Liver (tissue), 9 donors: ENCODE results near the gene ULBP3. TPM values are rescaled to one million over a fixed set of nuclear protein-coding genes. Genes with fewer than 3 reads are reported as not detected.
"Not testable (repeated sequence)": the region's sequence is repeated elsewhere in the genome, so short reads cannot be mapped to it uniquely, and the experiment has no call there.

Experiments used
- DNase-seq: peaks from one replicate; pipeline ENCODE4 v3.0.0-alpha.2; 2017; ENCODE audit warnings: low spot score
- H3K27ac ChIP-seq, 2 donors: one replicate each; pipeline ENCODE4 v1.7.0; 2013; ENCODE audit warnings: inconsistent platforms in 2 of 2, low read length in 2 of 2, control low read depth in 1 of 2, low read depth in 1 of 2, mild to moderate bottlenecking in 1 of 2
- H3K27me3 ChIP-seq, 4 donors: one replicate each; pipeline versions ENCODE4 v1.6.1 to v1.7.0; 2013; ENCODE audit warnings: low read length in 3 of 4, inconsistent platforms in 1 of 4, mild to moderate bottlenecking in 1 of 4, moderate library complexity in 1 of 4; ENCODE audit not compliant: control insufficient read depth in 4 of 4, insufficient read depth in 4 of 4
- H3K36me3 ChIP-seq, 4 donors: one replicate each; pipeline versions ENCODE4 v1.6.1 to v1.7.0; 2013; ENCODE audit warnings: low read length in 3 of 4, mild to moderate bottlenecking in 3 of 4, low read depth in 1 of 4, moderate library complexity in 1 of 4; ENCODE audit not compliant: control insufficient read depth in 4 of 4, insufficient read depth in 3 of 4
- H3K4me1 ChIP-seq, 4 donors: one replicate each; pipeline versions ENCODE4 v1.6.1 to v1.7.0; 2013; ENCODE audit warnings: low read length in 3 of 4, mild to moderate bottlenecking in 3 of 4, moderate library complexity in 1 of 4; ENCODE audit not compliant: control insufficient read depth in 4 of 4, insufficient read depth in 4 of 4
- H3K4me3 ChIP-seq, 3 donors: one replicate each; pipeline versions ENCODE4 v1.6.1 to v1.7.0; 2013; ENCODE audit warnings: low read length in 3 of 3, control low read depth in 1 of 3, low read depth in 1 of 3, mild to moderate bottlenecking in 1 of 3
- H3K9ac ChIP-seq, 2 donors: one replicate each; pipeline ENCODE4 v1.7.0; 2013; ENCODE audit warnings: low read length in 2 of 2, mild to moderate bottlenecking in 2 of 2, moderate library complexity in 2 of 2, control low read depth in 1 of 2, low read depth in 1 of 2
- H3K9me3 ChIP-seq, 4 donors: one replicate each; pipeline versions ENCODE4 v1.6.1 to v1.7.0; 2013; ENCODE audit warnings: low read length in 3 of 4; ENCODE audit not compliant: control insufficient read depth in 4 of 4
- EGR1 ChIP-seq, 2 donors: IDR thresholded peaks; 2 replicates each; pipeline ENCODE4 v1.6.1; 2016 to 2018; ENCODE audit warnings: antibody characterized with exemption in 2 of 2, low read depth in 2 of 2
- FOXA1 ChIP-seq: IDR thresholded peaks from 2 replicates; pipeline ENCODE4 v1.6.1; 2016; ENCODE audit warnings: antibody characterized with exemption
- FOXA2 ChIP-seq: IDR thresholded peaks from 2 replicates; pipeline ENCODE4 v1.6.1; 2016; ENCODE audit warnings: antibody characterized with exemption
- GABPA ChIP-seq, 2 donors: IDR thresholded peaks in 1 of 2; conservative IDR thresholded peaks in 1 of 2; 2 replicates each; pipeline ENCODE4 v1.6.1; 2016; ENCODE audit warnings: antibody characterized with exemption in 2 of 2, mild to moderate bottlenecking in 1 of 2, moderate library complexity in 1 of 2
- HNF4A ChIP-seq, 2 donors: conservative IDR thresholded peaks; 2 replicates each; pipeline ENCODE4 v1.6.1; 2016; ENCODE audit warnings: antibody characterized with exemption in 2 of 2, mild to moderate bottlenecking in 2 of 2
- HNF4G ChIP-seq: IDR thresholded peaks from 2 replicates; pipeline ENCODE4 v1.6.1; 2016; ENCODE audit warnings: antibody characterized with exemption
- JUND ChIP-seq, 2 donors: IDR thresholded peaks; 2 replicates each; pipeline ENCODE4 v1.6.1; 2016; ENCODE audit warnings: antibody characterized with exemption in 2 of 2
- NR2F2 ChIP-seq: IDR thresholded peaks from 2 replicates; pipeline ENCODE4 v1.6.1; 2016; ENCODE audit warnings: antibody characterized with exemption
- RAD21 ChIP-seq, 2 donors: IDR thresholded peaks; 2 replicates each; pipeline ENCODE4 v1.6.1; 2016; ENCODE audit warnings: antibody characterized with exemption in 2 of 2, mild to moderate bottlenecking in 2 of 2
- RXRA ChIP-seq, 2 donors: IDR thresholded peaks; 2 replicates each; pipeline ENCODE4 v1.6.1; 2017 to 2018; ENCODE audit warnings: antibody characterized with exemption in 2 of 2, mild to moderate bottlenecking in 1 of 2
- SP1 ChIP-seq: IDR thresholded peaks from 2 replicates; pipeline ENCODE4 v1.6.1; 2018; ENCODE audit warnings: antibody characterized with exemption, mild to moderate bottlenecking
- TAF1 ChIP-seq: conservative IDR thresholded peaks from 2 replicates; pipeline ENCODE4 v1.6.1; 2016; ENCODE audit warnings: antibody characterized with exemption, mild to moderate bottlenecking
- YY1 ChIP-seq: IDR thresholded peaks from 2 replicates; pipeline ENCODE4 v1.6.1; 2016; ENCODE audit warnings: antibody characterized with exemption, mild to moderate bottlenecking
- WGBS: extraction: QIAGEN DNeasy Blood & Tissue Kit; methylation state at CpG from one replicate; pipeline ENCODE4 v1.1.7; 2013; 5-methylcytosine and 5-hydroxymethylcytosine counted together
- polyA plus RNA-seq, 2 donors: library from polyadenylated mRNA; stranded (reverse) in 1 of 2; unstranded in 1 of 2; fragments of 200-250 nt in 1 of 2; fragments of >200 nt in 1 of 2; fragmentation: Nextera tagmentation in 1 of 2; extraction: Ambion mirVana in 1 of 2; gene quantifications; one replicate each; pipeline versions ENCODE4 v1.2.1 to v1.2.3, GENCODE V29; 2013 to 2015
- total RNA-seq, 2 donors: library from RNA; depleted of rRNA; stranded (reverse); fragments of >200 nt; gene quantifications; one replicate each; pipeline ENCODE4 v1.2.3, GENCODE V29; 2014
- TF ChIP-seq, protein P1 (sequence below): IDR thresholded peaks from 2 replicates; pipeline ENCODE4 v1.6.1; 2016; ENCODE audit warnings: antibody characterized with exemption
- TF ChIP-seq, protein P2 (sequence below): IDR thresholded peaks from 2 replicates; pipeline ENCODE4 v1.6.1; 2016; ENCODE audit warnings: antibody characterized with exemption, mild to moderate bottlenecking
- TF ChIP-seq, protein P3 (sequence below): IDR thresholded peaks from 2 replicates; pipeline ENCODE4 v1.6.1; 2016; ENCODE audit warnings: antibody characterized with exemption
- TF ChIP-seq, protein P4 (sequence below): fragments of 150-350 bp; IDR thresholded peaks from 2 replicates; pipeline ENCODE4 v1.5.1; 2017; ENCODE audit warnings: improper control_type of control experiment, low read depth, low read length; ENCODE audit not compliant: missing input control
- TF ChIP-seq, protein P5 (sequence below): IDR thresholded peaks from 2 replicates; pipeline ENCODE4 v1.6.1; 2016; ENCODE audit warnings: antibody characterized with exemption
- donor health status: healthy.
- donor health status: healthy.
- donor health status: healthy.
- donor health status: healthy.
- donor health status: healthy.

Gene ULBP3
- total and polyA plus RNA-seq, 4 donors = 0.88 to 2.3 (median 0.92) TPM; not detected in 1

DNA sequence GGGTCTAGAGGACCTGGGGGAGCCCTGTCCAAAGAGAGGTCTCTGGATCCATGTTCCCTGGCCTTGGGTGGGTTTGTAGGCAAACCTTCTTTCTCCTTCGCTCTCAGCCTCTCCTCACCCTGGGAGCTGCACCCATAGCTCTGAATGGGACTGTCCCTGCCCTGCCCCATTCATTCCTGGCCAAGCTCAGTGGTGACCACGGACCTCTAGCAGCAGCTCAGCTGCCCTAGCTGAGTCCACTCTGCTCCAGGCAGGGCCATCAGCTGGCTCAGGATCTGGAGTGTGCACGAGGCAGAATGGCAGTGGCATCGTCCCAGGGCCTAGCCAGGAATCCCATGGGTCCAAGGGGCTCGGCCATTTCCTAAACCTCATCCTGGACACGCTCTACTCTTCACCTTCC, 5.3 kb downstream of the ULBP3 start:
- 94% methylated on average over 6 of the region's 6 CpGs for WGBS
- DNase-seq = no peak
- Histone ChIP-seq H3K4me3 (no peak overlapping the region), H3K9me3 (no peaks in the 10 kb centered on the region), H3K4me1 (peaks cover 0 to 4% (median 2%) of the 10 kb centered on the region in 4 donors), H3K9ac (no peak overlapping the region), H3K27ac (no peak overlapping the region), H3K36me3 (no peaks in the 10 kb centered on the region), H3K27me3 (no peaks in the 10 kb centered on the region)
- no peak for TF ChIP-seq RAD21 (IDR thresholded peaks at IDR 0.05)
- TF ChIP-seq SP1 = no peak

DNA sequence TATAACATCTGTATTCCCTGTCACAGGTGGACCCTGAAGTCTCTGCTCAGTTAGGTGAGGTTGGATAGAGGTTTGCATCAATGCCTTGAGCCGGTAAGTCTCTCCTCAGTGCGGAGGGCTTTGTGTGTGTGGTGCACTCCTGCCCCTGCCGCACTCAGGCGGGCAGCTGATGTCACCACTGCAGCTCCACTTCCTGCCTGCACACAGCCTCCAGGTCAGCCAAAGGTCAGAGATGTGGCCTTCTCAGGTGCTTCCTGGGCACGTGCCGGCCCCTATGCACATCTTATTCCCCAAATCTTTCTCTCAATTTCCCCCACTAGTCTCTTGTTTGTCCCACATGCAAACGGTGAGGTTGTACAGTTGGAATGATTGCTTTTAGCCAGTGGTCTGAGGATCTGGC, 8.9 kb downstream of the ULBP3 start:
- not testable (repeated sequence) for H3K27me3 ChIP-seq, H3K4me3 ChIP-seq, H3K9ac ChIP-seq, DNase-seq, H3K36me3 ChIP-seq, H3K9me3 ChIP-seq, H3K4me1 ChIP-seq, H3K27ac ChIP-seq
- WGBS = 68% methylated on average over 7 of the region's 7 CpGs

DNA sequence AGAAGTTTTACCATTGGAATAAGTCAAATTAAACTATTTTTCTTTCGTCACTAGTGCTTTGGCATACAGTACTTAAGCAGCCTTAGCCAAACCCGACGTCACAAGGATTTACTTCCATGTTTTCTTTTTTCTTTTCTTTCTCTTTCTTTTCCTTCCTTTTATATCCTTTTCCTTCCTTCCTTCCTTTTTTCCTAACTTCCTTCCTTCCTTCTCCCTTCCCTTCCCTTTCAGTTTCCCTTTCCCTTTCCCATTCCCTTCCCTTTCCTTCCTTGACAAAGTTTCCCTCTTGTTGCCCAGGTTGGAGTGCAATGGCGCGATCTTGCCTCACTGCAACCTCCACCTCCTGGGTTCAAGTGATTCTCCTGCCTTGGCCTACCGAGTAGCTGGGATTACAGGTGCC, 9.9 kb downstream of the ULBP3 start:
- H3K9me3 ChIP-seq = no peaks in the 10 kb centered on the region
- H3K4me3 ChIP-seq = no peak overlapping the region
- H3K4me1 ChIP-seq = no peaks in the 10 kb centered on the region
- H3K9ac ChIP-seq = no peak overlapping the region
- H3K27ac ChIP-seq = no peak overlapping the region
- DNase-seq = no peak
- 93% methylated on average over 6 of the region's 6 CpGs for WGBS
- no peaks in the 10 kb centered on the region for H3K27me3 ChIP-seq
- H3K36me3 ChIP-seq = no peaks in the 10 kb centered on the region
- no peak for TF ChIP-seq TAF1
- no peak for TF ChIP-seq YY1
- no peak for TF ChIP-seq FOXA1
- no peak for TF ChIP-seq SP1
- no peak for TF ChIP-seq NR2F2
- TF ChIP-seq, protein P1, sequence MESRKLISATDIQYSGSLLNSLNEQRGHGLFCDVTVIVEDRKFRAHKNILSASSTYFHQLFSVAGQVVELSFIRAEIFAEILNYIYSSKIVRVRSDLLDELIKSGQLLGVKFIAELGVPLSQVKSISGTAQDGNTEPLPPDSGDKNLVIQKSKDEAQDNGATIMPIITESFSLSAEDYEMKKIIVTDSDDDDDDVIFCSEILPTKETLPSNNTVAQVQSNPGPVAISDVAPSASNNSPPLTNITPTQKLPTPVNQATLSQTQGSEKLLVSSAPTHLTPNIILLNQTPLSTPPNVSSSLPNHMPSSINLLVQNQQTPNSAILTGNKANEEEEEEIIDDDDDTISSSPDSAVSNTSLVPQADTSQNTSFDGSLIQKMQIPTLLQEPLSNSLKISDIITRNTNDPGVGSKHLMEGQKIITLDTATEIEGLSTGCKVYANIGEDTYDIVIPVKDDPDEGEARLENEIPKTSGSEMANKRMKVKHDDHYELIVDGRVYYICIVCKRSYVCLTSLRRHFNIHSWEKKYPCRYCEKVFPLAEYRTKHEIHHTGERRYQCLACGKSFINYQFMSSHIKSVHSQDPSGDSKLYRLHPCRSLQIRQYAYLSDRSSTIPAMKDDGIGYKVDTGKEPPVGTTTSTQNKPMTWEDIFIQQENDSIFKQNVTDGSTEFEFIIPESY = no peak
- TF ChIP-seq JUND (IDR thresholded peaks at IDR 0.05) = no peak
- TF ChIP-seq, protein P2, sequence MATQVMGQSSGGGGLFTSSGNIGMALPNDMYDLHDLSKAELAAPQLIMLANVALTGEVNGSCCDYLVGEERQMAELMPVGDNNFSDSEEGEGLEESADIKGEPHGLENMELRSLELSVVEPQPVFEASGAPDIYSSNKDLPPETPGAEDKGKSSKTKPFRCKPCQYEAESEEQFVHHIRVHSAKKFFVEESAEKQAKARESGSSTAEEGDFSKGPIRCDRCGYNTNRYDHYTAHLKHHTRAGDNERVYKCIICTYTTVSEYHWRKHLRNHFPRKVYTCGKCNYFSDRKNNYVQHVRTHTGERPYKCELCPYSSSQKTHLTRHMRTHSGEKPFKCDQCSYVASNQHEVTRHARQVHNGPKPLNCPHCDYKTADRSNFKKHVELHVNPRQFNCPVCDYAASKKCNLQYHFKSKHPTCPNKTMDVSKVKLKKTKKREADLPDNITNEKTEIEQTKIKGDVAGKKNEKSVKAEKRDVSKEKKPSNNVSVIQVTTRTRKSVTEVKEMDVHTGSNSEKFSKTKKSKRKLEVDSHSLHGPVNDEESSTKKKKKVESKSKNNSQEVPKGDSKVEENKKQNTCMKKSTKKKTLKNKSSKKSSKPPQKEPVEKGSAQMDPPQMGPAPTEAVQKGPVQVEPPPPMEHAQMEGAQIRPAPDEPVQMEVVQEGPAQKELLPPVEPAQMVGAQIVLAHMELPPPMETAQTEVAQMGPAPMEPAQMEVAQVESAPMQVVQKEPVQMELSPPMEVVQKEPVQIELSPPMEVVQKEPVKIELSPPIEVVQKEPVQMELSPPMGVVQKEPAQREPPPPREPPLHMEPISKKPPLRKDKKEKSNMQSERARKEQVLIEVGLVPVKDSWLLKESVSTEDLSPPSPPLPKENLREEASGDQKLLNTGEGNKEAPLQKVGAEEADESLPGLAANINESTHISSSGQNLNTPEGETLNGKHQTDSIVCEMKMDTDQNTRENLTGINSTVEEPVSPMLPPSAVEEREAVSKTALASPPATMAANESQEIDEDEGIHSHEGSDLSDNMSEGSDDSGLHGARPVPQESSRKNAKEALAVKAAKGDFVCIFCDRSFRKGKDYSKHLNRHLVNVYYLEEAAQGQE = no peak
- TF ChIP-seq RAD21 (IDR thresholded peaks at IDR 0.05) = no peak
- TF ChIP-seq, protein P3, sequence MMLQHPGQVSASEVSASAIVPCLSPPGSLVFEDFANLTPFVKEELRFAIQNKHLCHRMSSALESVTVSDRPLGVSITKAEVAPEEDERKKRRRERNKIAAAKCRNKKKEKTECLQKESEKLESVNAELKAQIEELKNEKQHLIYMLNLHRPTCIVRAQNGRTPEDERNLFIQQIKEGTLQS = no peak
- no peak for TF ChIP-seq RXRA (IDR thresholded peaks at IDR 0.05)
- TF ChIP-seq, protein P4, sequence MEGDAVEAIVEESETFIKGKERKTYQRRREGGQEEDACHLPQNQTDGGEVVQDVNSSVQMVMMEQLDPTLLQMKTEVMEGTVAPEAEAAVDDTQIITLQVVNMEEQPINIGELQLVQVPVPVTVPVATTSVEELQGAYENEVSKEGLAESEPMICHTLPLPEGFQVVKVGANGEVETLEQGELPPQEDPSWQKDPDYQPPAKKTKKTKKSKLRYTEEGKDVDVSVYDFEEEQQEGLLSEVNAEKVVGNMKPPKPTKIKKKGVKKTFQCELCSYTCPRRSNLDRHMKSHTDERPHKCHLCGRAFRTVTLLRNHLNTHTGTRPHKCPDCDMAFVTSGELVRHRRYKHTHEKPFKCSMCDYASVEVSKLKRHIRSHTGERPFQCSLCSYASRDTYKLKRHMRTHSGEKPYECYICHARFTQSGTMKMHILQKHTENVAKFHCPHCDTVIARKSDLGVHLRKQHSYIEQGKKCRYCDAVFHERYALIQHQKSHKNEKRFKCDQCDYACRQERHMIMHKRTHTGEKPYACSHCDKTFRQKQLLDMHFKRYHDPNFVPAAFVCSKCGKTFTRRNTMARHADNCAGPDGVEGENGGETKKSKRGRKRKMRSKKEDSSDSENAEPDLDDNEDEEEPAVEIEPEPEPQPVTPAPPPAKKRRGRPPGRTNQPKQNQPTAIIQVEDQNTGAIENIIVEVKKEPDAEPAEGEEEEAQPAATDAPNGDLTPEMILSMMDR = no peak
- TF ChIP-seq HNF4G = no peak
- no peak for TF ChIP-seq FOXA2
- TF ChIP-seq GABPA (IDR thresholded peaks at IDR 0.05 in 1 of 2, conservative IDR thresholded peaks at IDR 0.05 in 1 of 2) = no peak
- TF ChIP-seq EGR1 (IDR thresholded peaks at IDR 0.05; ENCODE audit: low read depth in 2 of 2) = no peak
- TF ChIP-seq, protein P5, sequence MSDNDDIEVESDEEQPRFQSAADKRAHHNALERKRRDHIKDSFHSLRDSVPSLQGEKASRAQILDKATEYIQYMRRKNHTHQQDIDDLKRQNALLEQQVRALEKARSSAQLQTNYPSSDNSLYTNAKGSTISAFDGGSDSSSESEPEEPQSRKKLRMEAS = no peak
- TF ChIP-seq HNF4A (conservative IDR thresholded peaks at IDR 0.05) = no peak
